Femur (tissue), 1 donor: ENCODE measurements around the gene CCSER1.

Source experiments
- DNase-seq: peaks from one replicate; pipeline ENCODE4 v3.0.0-alpha.2; 2017

The CCSER1 gene

GRCh38 chr4:90982813-90983212 is 855.6 kb downstream of the CCSER1 start:
- no peak for DNase-seq

GRCh38 chr4:90990284-90990683 is 863.1 kb downstream of the CCSER1 start:
- DNase-seq = no peak

GRCh38 chr4:90992213-90992612 is 865.0 kb downstream of the CCSER1 start:
- DNase-seq = no peak

GRCh38 chr4:90994851-90995574 is 867.8 kb downstream of the CCSER1 start:
- no peak for DNase-seq

GRCh38 chr4:90995996-90996395 is 868.8 kb downstream of the CCSER1 start:
- no peak for DNase-seq

GRCh38 chr4:90996813-90997212 is 869.6 kb downstream of the CCSER1 start:
- DNase-seq = no peak

- DNase-seq = no peak
These were observed 888.7 kb downstream of the CCSER1 start for GRCh38 chr4:91015861-91016260.

- DNase-seq = no peak
These were observed 892.3 kb downstream of the CCSER1 start for GRCh38 chr4:91019513-91019912.

GRCh38 chr4:91025241-91026148 is 898.3 kb downstream of the CCSER1 start:
- no peak for DNase-seq

GRCh38 chr4:91028228-91028627 is 901.0 kb downstream of the CCSER1 start:
- no peak for DNase-seq

GRCh38 chr4:91031761-91032160 is 904.6 kb downstream of the CCSER1 start:
- DNase-seq = no peak

- no peak for DNase-seq
These were observed 905.7 kb downstream of the CCSER1 start for GRCh38 chr4:91032725-91033445.

- DNase-seq = no peak
These were observed 908.1 kb downstream of the CCSER1 start for GRCh38 chr4:91035276-91035675.

- DNase-seq = no peak
These were observed 910.8 kb downstream of the CCSER1 start for GRCh38 chr4:91037951-91038350.

GRCh38 chr4:91057871-91058270 is 930.7 kb downstream of the CCSER1 start:
- DNase-seq = no peak

GRCh38 chr4:91058345-91058744 is 931.2 kb downstream of the CCSER1 start:
- no peak for DNase-seq

- DNase-seq = peak; percentile 46
These were observed 937.1 kb downstream of the CCSER1 start for GRCh38 chr4:91064157-91064853.

- DNase-seq = no peak
These were observed 937.9 kb downstream of the CCSER1 start for GRCh38 chr4:91065117-91065516.

GRCh38 chr4:91070736-91071135 is 943.5 kb downstream of the CCSER1 start:
- DNase-seq = no peak

- no peak for DNase-seq
These were observed 949.0 kb downstream of the CCSER1 start for GRCh38 chr4:91076147-91076546.

GRCh38 chr4:91085961-91086360 is 958.8 kb downstream of the CCSER1 start:
- no peak for DNase-seq

- DNase-seq = no peak
These were observed 960.5 kb downstream of the CCSER1 start for GRCh38 chr4:91087743-91088142.

- DNase-seq = no peak
These were observed 962.0 kb downstream of the CCSER1 start for GRCh38 chr4:91089178-91089577.
